Activated T-cell treated with anti-CD3 and anti-CD28 coated beads for 1 hour (primary cell): ENCODE measurements around the gene ASPRV1.
A peak's percentile ranks its signal among the peaks of the same experiment; 100 is the strongest.
"Not testable (repeated sequence)": the region's sequence is repeated elsewhere in the genome, so short reads cannot be mapped to it uniquely, and the experiment has no call there.

Experiments
- DNase-seq: peaks from one replicate; pipeline ENCODE4 v3.0.0-alpha.2; 2020; ENCODE audit warnings: low read depth

ASPRV1 gene

DNA sequence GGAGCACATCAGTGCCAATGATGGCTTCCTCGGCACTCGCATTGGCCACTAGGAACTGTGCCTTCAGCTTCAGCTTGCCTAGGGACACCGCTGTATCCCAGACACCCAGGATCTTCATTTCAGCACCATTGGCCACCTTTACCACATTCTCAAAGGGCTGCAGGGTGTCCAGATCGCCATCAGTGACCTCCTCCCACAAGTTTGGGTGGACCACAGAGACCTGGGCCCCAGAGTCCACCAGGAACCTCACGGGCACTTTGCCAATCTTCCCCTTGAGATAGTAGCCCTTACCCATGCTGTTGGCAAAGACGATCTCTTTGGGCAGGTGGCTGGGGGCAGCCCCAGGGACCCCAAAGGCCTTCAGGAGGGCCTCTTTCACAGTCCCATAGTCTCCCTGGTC, 610 bp downstream of the ASPRV1 start:
- no peak for DNase-seq

- no peak for DNase-seq
These were observed 2.0 kb downstream of the ASPRV1 start for GRCh38 chr2:69959425-69959824.

- DNase-seq, result no peak
These were observed 3.0 kb downstream of the ASPRV1 start for GRCh38 chr2:69958480-69958879.

DNA sequence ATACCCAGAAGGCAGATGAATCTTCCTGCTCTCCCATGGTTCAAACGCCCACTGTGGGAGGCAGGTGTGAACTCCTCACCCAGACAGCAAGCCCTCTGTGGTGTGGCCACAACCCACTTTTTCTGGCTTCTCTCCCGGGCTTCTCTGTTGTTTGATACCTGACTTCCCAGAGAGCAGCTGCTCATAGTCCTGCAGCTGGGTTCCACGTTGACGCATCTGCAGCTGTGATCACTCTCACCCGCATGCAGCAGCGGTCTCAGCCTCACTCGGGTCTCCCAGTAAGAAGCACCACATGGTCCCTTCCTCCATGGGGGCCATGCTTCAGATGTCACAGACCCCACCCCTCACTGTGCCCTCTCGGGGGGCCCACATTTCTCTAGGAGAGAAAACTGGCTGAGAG, 3.5 kb downstream of the ASPRV1 start:
- DNase-seq, result no peak

- no peak for DNase-seq
These were observed 4.9 kb downstream of the ASPRV1 start for GRCh38 chr2:69956475-69956979.

DNA sequence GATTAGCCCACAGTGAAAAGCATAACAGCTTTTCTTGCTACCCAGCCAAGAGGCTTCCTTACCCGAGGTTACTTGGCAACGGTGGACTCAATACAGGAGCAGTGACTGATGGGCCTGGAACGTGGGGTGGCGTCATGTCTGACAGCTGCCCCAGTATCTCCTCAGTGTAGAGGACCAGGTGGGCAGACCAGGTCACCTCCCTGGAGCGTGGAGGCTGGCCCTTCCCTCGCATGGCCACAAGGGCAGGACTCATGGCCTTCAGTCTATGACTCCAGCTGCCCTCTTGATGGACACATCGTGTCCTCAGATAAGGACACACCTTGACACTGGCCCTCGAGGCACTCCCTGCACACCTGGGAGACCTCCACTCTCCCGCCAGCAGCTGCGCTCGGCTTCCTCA, 6.4 kb downstream of the ASPRV1 start:
- no peak for DNase-seq

- DNase-seq, result no peak
These were observed 7.3 kb downstream of the ASPRV1 start for GRCh38 chr2:69954084-69954483.

GRCh38 chr2:69952336-69953115, 8.9 kb downstream of the ASPRV1 start:
- no peak for DNase-seq

DNA sequence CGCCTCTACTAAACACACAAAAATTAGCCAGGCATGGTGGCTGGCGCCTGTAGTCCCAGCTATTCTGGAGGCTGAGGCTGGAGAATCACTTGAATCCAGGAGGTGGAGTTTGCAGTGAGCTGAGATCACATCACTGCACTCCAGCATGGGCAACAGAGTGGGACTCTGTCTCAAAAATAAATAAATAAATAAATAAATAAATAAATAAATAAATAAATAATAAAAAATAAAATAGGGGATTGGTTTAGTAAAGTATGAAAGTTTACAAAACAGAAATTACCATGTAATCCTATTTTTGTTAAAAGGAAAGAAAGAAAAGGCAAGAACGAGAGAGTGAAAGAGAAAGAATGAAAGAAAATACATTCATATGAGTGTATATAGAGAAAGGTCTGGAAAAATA, 10.8 kb downstream of the ASPRV1 start:
- DNase-seq, result not testable (repeated sequence)

GRCh38 chr2:69950241-69950640, 11.2 kb downstream of the ASPRV1 start:
- DNase-seq, result no peak

- DNase-seq, result no peak
These were observed 12.3 kb downstream of the ASPRV1 start for GRCh38 chr2:69948963-69949645.

DNA sequence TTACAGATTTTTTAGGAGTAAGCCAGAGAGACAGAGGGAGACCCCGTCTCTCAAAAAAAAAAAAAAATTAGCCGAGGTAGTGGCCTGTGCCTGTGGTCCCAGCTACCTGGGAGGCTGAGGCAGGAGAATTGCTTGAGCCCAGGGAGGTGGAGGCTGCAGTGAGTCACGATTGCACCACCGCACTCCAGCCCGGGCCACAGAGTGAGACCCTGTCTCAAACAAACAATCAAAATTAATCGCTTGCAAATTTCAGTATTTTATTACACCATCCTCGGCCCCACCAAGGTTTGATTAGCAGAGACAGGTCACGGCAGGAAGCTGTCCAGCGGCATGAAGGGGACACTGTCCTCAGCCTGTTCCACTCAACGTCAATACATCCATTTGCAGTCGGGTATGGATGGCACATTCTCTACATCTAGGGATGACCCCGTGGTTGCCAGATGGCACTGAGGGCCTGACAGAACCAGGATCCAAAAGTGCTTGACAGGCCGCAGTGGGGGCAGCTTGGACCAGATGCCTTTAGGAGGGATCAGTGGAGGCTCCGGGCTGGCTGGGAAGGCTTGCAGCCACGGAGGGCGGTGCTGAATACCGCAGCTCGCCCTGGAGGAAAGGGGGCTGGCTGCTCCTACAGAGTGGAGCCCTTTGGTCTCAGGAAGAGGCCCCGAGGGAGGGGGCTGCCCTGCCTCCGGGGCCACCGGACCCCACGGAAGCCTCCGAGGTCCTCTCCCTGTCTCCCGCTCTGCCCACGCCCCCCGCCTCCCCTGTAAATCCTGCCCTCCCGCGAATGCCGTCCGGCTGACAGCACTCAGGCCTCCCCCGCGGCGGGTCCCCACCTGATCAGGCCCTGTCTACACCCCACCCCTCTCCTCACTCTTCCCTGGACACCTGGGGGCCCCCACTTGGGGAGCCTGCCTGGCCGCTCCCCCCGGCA, 13.1 kb downstream of the ASPRV1 start:
- DNase-seq, result no peak

GRCh38 chr2:69947325-69947931, 14.0 kb downstream of the ASPRV1 start:
- DNase-seq, result no peak

DNA sequence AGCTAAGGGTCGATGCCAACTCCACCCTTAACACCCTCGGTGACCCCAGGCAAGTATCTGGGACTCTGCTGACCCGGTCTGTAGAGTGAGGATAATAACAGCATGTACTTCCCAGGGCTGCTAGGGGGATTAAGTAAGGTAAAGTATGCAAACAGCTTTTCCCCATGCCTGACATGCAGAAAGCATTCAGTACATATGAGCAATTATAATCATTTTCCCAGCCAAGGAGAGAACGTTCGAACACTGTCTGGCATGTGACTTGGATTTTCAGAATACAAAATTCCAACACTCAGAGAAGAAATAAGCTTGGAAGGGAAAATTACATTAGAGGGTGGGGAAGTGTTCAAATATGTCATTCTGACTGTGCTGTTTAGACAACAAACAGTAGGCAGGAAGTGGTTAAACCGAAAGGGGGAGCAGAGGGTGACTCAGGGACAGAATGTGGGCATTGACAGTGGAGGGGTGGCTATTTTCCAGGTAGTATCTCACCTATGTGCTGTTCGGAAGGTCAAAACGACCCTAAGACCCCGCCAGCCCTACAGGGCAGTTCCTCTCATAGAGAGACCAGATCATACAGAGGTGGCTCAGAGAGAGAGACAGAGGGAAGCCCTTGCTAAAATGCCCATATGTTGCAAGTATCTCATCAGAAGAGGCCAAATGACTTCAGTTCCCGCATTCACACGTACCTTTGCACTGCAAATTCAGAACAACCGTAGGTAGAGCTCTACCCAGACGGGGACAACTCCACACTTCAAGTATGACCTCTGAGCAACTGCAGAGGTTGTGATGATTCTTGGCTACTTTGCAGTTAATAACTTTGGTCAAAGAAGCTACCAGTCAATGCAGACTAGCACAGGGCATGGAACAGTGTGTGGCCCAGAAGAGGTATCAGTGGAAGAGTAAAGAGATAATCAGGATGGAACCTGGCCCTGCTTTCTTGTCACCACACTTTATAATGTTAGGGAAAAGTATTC, 14.8 kb downstream of the ASPRV1 start:
- peak; percentile 33 for DNase-seq

DNA sequence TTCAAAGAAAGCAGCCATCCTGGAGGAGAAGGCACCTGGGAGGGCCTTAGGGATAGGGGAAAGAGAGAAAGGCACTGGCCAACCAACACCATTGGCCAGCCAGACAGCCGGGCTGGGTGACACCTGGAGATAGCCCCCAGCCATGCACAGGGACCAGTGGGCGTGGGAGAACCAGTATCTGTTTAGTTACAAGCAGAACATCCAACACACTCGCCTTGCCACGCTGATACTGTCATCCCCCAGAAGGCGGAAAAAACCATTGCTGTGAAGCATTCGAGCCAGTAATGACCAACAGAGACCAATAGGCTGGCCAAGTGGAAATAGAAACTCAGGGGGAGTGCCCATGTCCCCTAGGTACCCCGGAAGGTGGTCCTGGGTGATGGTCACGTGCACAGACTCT, 15.5 kb downstream of the ASPRV1 start:
- no peak for DNase-seq

DNA sequence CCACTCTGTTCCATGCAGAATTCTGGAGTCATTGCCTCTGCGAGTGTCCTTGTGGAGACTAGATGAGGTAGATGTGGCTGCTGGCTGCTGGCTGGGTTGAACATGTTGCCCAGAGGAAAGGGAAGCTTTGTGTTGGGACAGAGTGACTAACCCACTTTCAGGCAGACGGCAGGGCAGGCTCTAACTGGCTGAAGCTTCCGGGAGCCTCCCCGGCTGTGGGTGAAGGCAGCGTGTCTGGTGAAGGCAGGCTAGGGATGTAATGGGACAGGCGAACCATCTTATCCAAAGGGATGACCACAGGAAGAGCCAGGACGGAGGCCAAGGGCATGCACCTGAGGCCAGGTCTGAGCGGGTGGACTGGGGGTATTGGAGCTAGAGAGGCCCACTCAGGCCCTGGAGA, 16.0 kb downstream of the ASPRV1 start:
- DNase-seq, result no peak

- DNase-seq, result no peak
These were observed 16.7 kb downstream of the ASPRV1 start for GRCh38 chr2:69944756-69945155.

DNA sequence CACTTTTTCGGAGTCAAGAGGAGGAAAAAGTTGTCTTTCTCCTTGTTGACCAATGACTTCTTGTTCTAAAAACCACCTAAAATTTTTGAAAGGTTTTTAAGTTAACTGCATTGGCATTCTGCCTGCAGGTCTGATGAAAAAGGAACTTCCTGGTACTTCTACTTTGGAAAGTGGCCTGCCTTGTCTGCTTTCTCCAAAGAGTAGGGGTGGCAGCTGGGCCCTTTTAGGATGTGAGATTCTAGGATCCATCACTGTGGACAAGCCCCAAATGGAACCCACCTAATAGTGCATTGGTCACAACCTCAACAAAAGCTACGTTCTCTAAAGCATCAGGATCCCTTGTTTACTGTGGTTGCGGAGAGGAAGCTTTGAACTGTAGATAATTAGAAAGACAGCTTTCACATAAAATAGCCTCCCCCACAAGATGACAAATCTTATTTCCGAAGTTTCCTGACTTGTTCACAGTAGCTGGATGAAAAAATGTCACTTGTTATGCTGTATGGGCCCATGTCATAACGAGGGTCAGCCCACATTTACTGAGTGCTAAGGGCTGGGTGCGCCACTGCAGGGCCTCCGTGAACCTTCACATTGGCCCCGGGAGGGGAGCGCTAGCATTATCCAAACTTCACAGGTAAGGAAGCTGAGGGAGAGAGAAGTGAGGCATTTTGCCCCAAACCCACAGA, 17.4 kb downstream of the ASPRV1 start:
- DNase-seq, result no peak

GRCh38 chr2:69943000-69943842, 18.2 kb downstream of the ASPRV1 start:
- DNase-seq, result no peak
